ENCODE measurements around the gene TMEM238. TPM values are rescaled to one million over a fixed set of nuclear protein-coding genes. Genes with fewer than 3 reads are reported as not detected.
"Not testable (repeated sequence)": the region's sequence is repeated elsewhere in the genome, so short reads cannot be mapped to it uniquely, and the experiment has no call there.

TMEM238 gene
- total RNA-seq: 0.21 and 0.46 TPM in 2 replicates

- DNase-seq (ENCODE audit: low read depth, low spot score): no peak
These were observed at the start of gene TMEM238 for GRCh38 chr19:55384131-55384919. Gene TMEM238 (minus strand): TSS chr19:55384292. CDS start chr19:55384259, 33 bp downstream.

GRCh38 chr19:55433292-55433691 lies 49.2 kb upstream of the TMEM238 start:
- DNase-seq (ENCODE audit: low read depth, low spot score): no peak

GRCh38 chr19:55432241-55432959 lies 48.3 kb upstream of the TMEM238 start:
- DNase-seq (ENCODE audit: low read depth, low spot score): no peak

GRCh38 chr19:55431183-55431582 lies 47.1 kb upstream of the TMEM238 start:
- no peak for DNase-seq (ENCODE audit: low read depth, low spot score)

- DNase-seq (ENCODE audit: low read depth, low spot score): no peak
These were observed 42.0 kb upstream of the TMEM238 start for GRCh38 chr19:55426042-55426441.

- no peak for DNase-seq (ENCODE audit: low read depth, low spot score)
These were observed 40.4 kb upstream of the TMEM238 start for GRCh38 chr19:55424518-55424917.

- no peak for DNase-seq (ENCODE audit: low read depth, low spot score)
These were observed 39.3 kb upstream of the TMEM238 start for GRCh38 chr19:55423225-55424005.

GRCh38 chr19:55421281-55421680 lies 37.2 kb upstream of the TMEM238 start:
- not testable (repeated sequence) for DNase-seq (ENCODE audit: low read depth, low spot score)

GRCh38 chr19:55419624-55420236 lies 35.6 kb upstream of the TMEM238 start:
- DNase-seq (ENCODE audit: low read depth, low spot score): no peak

- DNase-seq (ENCODE audit: low read depth, low spot score): no peak
These were observed 35.0 kb upstream of the TMEM238 start for GRCh38 chr19:55419103-55419502.

GRCh38 chr19:55418185-55418584 lies 34.1 kb upstream of the TMEM238 start:
- peak; percentile 33 for DNase-seq (ENCODE audit: low read depth, low spot score)

GRCh38 chr19:55410168-55410567 lies 26.1 kb upstream of the TMEM238 start:
- DNase-seq (ENCODE audit: low read depth, low spot score): no peak

GRCh38 chr19:55409179-55409578 lies 25.1 kb upstream of the TMEM238 start:
- DNase-seq (ENCODE audit: low read depth, low spot score): not testable (repeated sequence)

- no peak for DNase-seq (ENCODE audit: low read depth, low spot score)
These were observed 24.4 kb upstream of the TMEM238 start for GRCh38 chr19:55408533-55408872.

GRCh38 chr19:55407800-55408532 lies 23.9 kb upstream of the TMEM238 start:
- peak; percentile 99 for DNase-seq (ENCODE audit: low read depth, low spot score)

- not testable (repeated sequence) for DNase-seq (ENCODE audit: low read depth, low spot score)
These were observed 23.4 kb upstream of the TMEM238 start, which contains the start of gene UBE2S for GRCh38 chr19:55407550-55407799. Gene UBE2S (minus strand): TSS chr19:55407788. CDS start chr19:55407589, 199 bp downstream.

- no peak for DNase-seq (ENCODE audit: low read depth, low spot score)
These were observed 22.9 kb upstream of the TMEM238 start for GRCh38 chr19:55406826-55407549.

- DNase-seq (ENCODE audit: low read depth, low spot score): no peak
These were observed 22.2 kb upstream of the TMEM238 start for GRCh38 chr19:55406091-55406825.

- no peak for DNase-seq (ENCODE audit: low read depth, low spot score)
These were observed 21.5 kb upstream of the TMEM238 start for GRCh38 chr19:55405638-55406037.

GRCh38 chr19:55402509-55402908 lies 18.4 kb upstream of the TMEM238 start:
- DNase-seq (ENCODE audit: low read depth, low spot score): no peak

Data from pulmonary artery endothelial cell (primary cell).